HG02610 (cell line): ENCODE results near the gene STK32A.

Experiments
- ATAC-seq: cut with Tn5 transposase; IDR thresholded peaks from one replicate; pipeline ENCODE4 v1.9.1; 2021; ENCODE audit warnings: mild to moderate bottlenecking, moderate library complexity; ENCODE audit not compliant: unreplicated experiment

The STK32A gene

DNA sequence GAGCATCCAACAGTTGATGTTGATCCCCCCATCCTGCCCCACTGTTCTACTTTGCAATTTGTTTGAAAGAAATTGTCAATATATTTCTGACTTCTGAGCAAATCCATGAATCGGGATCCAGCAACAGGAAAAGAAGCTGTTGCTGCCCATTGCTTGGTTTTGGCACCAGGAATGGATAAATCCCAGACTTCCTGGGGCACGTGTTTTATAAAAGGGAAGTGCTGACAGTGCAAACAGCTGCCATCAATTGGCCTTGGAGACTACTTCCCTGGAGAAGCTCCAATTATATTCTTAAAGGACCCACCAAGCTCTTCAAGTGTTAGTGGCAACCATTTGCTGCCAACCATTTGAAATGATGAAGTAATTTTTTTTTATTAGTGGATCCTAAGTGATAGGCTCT is 13.7 kb downstream of the STK32A start:
- ATAC-seq: no peak

DNA sequence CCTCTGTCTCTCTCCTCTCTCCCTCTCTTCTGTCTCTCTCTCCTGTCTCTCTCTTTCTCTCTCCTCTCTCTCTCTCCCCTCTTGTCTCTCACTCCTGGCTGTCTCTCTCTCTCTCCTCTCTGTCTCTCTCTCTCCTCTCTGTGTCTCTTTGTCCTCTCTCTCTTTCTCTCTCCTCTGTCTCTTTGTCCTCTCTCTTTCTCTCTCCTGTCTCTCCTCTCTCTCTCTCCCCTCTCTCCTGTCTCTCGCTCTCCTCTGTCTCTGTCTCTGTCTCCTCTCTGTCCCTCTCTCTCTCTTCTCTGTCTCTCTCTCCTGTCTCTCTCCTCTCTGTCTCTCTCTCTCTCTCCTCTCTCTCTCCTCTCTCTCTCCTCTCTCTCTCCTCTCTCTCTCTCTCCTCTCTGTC is 25.0 kb downstream of the STK32A start:
- ATAC-seq: no peak

DNA sequence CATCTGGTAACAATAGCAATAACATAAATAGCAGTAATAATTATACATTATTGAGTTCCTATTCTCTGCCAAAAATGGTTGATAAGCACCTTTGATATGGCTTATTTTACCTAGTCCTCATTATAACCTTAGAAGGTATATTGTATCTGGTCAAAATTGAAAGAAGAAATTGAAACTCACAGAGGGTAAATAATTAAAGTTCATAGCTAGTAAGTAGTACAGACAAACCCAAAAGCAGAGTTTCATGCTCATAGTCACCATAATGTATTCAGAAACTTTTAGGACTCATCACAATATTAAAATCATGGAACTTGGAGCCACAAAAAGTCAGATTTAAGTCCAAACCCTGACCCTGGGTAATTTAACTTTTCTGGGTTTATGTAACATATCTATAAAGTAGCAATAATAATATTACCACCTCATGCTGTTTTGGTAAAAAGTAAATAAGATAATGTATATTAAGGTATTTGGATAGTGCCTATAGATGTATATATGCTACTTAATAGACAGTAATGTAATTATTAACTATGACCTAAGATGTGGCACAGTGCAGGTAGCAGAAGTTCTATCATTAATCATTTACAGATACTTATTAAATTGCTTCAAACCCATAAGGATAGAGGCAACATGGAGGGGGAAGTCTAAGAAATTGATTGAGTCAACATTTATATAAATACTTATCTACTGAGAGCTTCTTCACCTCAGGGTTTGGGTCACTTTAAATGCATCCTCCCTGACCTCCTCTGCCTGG is 32.4 kb downstream of the STK32A start:
- no peak for ATAC-seq

DNA sequence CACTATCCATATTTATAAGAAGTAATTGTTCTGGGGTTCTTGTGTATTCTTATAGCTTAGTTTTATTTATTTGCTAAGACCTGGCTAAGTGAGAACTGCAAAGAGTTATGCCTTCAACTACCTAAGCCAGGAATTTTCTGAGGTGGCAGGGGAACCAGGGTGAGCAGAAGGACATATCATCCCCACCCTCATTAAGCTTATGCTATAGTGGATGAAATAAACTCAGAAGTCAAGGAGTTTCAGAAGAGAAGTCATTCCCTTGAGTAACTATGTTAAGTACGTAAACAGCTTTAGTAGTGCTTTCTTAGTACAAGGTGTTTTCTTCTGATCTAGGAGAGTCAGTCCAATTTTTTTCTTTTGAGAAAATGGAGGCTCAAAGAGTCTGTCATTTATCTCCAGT is 41.7 kb downstream of the STK32A start:
- ATAC-seq: no peak

DNA sequence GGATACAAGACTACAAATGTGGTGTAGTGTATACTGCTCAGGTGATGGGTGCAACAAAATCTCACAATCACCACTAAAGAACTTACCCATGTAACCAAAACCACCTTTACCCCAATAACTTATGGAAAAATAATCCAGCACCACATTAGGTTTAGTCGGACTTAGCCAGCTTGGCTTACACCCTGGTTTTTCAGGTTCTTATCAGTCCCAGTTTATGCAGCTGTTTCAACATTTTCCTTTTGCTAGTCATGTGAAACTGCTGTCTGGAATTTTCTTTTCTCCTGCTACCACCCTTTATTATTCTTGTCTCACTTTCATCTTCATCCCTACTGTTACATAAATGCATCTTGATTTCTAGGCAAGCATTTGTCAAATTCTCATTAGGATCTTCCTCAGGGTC is 51.5 kb downstream of the STK32A start:
- no peak for ATAC-seq

DNA sequence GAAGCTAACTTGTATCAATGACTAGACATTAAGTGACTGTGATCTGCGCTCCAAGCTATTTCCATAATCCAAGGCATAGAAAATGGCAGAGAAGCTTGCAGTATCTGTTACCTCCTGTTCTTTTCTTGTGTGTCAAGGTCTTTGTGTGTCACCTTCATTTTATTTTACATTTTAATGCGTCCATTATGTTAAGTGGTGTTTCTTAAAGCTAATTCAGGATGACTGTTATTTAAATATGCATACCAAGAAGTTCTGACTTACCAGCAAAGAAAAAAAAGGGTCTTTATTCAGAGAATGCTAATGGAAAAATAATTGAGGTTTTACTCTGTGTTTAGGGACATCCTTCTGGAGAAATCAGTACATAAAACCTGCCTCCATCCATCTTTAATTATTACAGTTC is 52.3 kb downstream of the STK32A start:
- ATAC-seq: no peak

DNA sequence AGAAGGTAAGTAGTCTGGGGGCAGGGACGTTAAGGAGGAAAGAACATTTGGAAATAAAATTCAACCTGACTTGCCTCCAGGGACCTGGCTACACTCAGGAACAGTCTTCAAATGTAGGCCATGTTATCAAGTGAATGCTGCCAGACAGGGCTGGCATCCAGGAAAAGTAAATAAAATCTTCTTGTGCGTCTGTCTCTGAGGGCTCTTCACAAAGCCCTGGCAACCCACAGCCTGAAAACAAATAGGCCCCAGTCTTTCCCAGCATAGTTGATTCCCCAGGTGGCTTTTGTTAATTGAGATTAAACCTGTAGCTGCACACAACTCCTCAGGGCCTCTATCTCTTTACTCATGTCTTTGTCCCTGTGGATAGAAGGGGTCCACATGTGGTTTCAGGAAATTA is 55.4 kb downstream of the STK32A start:
- ATAC-seq: no peak

DNA sequence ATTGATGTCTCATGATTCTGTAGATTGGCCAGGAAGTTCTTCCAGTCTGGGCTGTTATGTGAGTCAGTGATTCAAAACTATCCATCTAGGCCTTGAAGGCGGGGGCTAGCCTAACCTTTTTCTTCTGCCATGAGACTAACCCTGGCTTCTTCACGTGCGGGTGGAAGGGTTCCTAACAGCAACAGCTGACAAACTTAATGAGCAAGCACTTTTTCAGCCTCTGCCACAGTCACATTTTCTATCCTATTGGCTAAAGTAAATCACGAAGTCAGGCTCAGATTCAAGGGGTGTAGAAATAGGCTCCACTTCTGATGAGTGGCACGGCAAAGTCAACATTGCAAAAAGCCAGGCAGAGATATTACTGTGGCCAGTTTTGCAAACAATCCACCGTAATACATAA is 68.4 kb downstream of the STK32A start:
- no peak for ATAC-seq

DNA sequence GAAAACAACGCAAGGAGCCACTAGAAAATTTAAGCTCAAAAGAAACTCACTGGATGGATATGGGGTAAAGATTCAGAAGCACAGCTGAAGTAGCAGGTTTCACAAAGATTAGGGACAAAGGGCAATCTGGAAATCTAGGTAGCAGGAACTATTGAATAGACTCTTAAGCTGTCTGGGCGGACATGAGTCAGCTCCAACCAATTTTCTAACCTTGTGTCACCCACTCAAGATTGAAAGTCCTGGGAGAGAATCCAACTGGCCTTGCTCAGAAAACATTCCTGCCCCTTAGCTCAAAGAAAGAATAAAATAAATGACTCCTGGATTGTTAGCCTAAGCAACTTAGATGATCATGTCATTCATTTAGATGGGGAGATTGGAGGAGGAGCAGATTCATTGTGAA is 69.2 kb downstream of the STK32A start:
- no peak for ATAC-seq

DNA sequence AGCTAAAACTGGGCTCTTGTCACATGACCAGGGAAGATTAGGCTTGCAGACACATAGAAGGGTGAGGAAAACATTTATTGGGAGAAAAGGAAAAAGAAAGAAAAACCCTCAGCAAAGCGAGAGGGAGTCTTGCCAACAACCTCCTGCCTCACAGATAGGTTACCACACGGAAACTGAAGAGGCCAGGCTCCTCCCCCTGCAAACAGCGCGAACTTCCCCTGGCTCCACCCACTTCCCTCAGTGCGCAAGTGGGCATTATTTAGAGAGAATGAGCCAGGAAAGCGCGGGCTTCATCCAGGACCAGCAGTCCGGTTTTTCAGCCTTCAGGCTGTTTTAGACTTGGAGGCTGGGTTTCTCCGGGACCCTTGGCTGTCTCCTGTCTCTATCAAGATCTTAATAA is 70.3 kb downstream of the STK32A start:
- ATAC-seq: no peak

DNA sequence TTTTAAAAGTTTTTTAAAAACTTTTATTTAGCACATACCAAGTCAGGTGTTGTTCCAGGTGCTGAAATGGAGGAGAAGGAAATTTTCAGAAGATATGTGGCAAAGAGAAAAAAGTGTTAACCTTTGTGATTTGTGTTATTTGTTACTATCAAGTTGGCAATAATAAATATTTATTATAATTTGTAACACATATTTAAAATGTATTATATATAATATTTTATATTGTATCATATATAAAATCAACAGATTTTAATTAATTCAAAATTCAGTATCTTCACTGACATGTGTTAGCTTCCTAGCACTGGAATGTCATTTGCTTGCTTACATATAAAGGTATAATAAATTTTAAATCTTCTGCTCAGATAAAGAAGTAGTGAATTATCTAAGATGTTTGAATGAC is 71.5 kb downstream of the STK32A start:
- no peak for ATAC-seq

DNA sequence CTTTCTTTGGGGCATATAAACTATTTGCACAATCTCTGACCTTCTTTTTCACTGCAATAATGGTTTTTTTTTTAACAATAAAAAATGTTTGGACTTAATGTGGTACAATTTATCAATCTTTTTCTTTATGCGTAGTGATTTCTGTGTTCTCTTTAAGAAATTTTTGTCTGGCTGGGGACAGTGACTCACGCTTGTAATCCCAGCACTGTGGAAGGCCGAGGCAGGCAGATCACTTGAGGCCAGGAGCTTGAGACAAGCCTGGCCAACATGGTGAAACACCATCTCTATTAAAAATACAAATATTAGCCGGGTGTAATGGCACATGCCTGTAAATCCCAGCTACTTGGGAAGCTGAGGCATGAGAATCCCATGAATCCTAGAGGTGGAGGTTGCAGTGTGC is 72.3 kb downstream of the STK32A start:
- no peak for ATAC-seq

DNA sequence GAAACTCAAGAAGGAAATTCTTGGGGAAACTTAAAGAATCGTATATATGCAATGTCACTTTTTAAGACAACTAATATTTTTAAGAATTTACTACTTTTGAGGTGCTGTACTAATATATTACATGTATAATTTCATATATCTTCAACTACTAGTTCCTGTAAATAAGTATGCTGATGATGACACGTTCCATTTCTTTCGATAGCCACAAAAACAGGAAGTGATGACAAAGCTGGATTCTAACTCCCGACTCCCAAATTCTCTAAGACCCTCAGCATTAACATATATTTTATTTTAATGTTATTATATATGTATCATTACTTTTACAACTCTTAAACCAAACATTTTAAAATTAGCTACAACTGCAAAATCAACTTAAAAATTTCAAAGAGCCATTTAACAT is 74.8 kb downstream of the STK32A start:
- no peak for ATAC-seq

DNA sequence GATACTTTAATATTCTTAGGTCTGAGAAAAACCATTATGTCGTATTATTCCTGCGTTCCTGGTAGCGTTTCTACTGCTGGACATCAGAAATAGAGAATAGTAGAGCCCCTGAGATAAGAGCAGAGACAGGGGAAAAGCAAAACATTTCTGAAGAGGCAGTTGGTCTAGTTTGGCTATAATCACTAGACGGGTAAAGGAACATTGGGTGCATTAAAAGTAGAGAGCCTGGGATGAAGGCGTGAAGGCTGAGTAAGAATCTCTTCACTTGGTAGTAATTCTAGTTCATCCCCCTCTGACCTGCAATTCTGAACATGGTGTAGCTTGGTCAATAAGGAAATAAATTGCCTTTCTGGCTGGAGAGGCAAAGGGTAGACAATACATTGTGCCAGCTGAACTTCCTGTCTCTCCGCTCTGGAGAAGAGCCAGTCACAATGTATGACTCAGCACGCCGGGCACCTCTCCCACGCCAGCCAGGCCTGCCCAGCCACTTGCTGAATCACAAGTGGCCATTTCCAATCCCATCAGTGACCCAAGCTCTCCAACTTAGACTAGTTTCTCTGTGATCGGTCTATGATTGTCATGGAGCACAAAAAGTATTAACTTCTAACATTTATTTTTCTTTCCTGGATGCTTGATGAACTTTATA is 75.4 kb downstream of the STK32A start:
- ATAC-seq: no peak

DNA sequence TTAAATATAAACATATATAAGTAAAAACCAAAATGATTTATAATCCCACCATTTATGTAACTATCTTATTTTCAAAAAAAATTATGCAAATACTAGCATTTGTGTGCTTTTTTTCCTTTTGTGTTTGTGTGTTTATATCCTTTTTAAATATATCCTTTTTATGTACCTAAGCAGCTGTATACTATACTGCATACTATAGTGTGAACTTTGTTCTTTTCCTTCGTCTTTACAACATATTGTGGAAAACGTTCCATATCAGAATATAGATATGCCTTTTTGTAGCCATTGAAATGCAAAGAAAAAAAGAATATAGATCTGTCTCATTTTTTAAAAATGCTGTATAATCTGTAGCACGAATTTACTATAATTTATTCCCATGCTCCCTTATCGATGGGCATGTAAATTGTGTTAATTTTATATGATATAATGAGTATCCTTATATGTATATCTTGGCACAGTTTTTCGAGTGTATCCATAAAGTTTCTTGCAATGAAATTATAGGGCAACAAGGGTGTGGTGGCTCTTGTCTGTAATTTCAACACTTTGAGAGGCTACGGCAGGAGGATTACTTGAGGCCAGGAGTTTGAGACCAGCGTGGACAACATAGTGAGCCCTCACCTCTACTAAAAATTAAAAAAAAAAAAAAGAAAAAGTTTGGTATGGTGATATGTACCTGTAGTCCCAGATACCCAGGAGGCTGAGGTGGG is 83.3 kb downstream of the STK32A start:
- ATAC-seq: no peak

DNA sequence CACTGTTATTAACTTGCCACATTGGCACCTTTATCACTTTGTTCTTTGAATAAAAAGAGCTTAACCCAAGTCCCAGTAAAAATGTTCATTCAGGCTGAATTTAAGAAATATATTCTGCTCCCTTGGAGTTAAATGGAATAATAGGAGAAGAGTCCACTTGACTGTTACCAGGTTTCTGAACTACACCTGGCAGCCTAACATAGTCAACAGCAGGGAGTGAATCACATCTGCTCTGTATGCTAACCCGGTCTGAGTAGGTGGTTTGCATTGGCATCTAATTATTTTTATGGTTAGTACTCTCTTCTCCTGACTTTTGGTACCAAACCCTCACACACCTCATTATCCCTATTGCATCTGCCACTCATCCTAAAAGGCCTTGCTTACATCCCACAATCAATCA is 86.7 kb downstream of the STK32A start:
- ATAC-seq: no peak

DNA sequence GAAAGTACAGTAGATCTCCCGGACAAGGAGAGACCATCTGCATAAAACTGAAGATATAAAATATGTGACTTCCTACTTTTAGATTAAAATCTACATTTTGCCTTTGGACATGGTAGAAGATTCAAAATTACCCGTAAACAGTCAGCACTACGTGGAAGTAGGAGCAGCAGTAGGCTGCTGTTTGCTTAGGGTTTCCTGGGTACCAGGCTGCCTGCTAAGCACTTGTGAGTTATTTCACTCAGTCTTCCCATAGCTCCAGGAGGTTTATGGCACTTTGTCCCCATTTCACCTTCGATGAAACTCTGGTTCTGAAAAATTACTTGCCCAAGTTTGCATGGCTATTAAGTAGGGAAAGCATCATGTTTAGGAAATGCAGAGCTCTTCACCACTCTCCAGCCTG is 92.6 kb downstream of the STK32A start:
- no peak for ATAC-seq

DNA sequence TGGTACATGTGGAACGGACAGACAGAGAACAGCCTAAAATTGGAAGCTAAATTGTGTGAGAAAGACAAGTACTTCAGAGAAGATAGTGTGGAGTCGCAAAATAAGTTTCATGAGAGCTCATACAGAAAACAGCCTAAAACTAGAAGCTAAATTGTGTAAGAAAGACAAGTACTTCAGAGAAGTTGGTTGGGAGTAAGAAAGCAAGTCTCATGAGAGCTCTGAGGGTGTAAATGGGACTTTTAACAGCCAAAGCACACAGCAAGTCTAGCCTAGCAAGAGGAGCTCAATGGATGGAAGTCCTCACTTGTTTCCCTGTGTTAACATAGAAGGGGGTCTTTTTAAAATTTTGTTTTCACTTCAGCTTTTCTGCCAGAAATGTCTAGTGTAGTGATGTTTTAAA is 93.1 kb downstream of the STK32A start:
- ATAC-seq: no peak

DNA sequence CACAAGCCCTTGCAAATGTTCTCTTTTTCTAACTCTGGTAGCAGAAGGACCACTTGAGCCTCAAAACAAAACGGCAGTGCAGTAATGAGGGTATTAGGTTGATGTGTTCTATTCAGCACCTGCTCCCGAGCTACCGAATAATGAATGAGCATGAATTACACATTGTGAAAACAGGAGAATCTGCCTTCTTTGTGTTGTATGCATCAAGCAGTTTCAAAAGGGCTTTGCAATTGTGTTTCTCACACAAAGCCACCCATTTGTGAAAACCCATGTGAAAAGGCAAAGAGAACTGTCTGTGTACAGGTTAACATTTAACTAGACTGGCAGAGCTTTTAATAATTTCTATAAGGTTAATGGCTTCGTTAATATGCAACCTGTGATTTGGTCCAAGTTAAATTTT is 97.8 kb downstream of the STK32A start:
- ATAC-seq: no peak

DNA sequence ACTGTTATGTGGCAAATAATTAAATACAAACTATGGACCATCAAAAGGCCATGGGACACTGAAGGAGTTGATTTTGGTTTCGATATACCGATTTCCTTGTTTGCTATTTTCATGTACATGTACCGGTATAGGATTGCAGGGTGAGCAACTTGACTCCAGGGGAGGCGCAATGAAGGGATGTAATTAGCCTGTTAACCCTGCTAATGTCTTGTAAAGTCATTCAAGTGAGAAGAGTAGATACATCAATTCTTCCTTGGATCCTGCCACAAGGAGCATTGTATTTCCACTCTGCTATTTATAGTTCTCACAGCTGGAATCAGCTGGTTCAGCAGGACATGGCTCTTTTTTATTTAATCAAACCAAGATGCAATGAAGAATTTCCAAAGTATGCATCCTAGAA is 102.0 kb downstream of the STK32A start:
- ATAC-seq: no peak

DNA sequence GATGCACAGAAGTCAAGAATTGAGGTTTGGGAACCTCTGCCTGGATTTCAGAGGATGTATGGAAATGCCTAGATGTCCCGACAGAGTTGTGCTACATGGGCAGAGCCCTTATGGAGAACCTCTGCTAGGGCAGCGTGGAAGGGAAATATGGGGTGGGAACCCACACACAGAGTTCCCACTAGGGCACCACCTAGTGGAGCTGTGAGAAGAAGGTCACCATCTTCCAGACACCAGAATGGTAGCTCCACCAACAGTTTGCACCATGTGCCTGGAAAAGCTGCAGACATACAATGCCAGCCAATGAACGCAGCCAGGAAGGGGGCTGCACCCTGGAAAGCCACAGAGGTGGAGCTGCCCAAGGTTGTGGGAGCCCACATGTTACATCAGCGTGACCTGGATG is 104.5 kb downstream of the STK32A start:
- no peak for ATAC-seq

DNA sequence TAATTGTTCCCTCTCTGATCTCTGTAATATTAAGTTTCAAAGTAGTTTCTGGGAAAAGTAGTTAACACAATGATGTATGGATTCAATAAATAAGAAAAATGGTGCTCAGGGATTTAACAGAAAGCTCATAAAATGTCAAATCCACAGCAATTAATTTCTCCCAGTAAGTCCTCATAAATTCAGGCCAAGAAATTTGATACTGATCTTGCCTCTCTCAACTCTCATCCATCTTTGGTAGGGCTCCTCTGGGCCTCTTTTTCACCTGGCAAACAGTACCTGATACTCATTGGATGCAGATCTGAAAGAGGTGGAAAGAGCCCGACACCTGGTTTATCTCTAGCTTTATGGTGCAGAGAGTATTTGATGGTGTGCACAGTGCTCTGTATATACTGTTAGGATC is 106.1 kb downstream of the STK32A start:
- ATAC-seq: no peak
